Measurements from ENCODE around the gene KLC1.
"Not testable (repeated sequence)": the region's sequence is repeated elsewhere in the genome, so short reads cannot be mapped to it uniquely, and the experiment has no call there.

The KLC1 gene

GRCh38 chr14:103634156-103634555 lies 5.1 kb downstream of the KLC1 start:
- Mint-ChIP-seq H3K27ac (peak overlapping the region; percentile 60), H3K9me3 (no peaks in the 10 kb centered on the region), H3K27me3 (ENCODE audit: low read depth) (no peaks in the 10 kb centered on the region), H3K36me3 (ENCODE audit: low read depth) (peaks cover 5% of the 10 kb centered on the region), H3K4me3 (no peak overlapping the region), H3K4me1 (ENCODE audit: low read depth) (peaks cover 34% of the 10 kb centered on the region)

DNA sequence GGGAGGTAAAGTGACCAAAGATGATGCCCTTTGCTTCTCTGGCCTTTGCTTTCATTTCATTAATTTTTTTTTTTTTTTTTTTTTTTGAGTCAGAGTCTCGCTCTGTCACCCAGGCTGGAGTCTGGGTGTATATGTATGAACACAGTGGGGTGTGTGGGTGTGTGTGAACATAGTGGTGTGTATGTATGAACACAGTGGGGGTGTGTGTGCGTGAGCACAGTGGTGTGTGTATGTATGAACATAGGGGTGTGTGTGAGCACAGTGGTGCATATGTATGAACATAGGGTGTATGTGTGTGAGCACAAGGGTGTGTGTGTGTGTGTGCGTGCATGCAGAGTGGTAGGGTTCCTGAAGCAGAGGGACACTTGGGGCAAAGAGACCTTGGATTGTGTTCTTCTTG lies 9.6 kb downstream of the KLC1 start:
- peaks cover 5% of the 10 kb centered on the region for H3K36me3 Mint-ChIP-seq (ENCODE audit: low read depth)

GRCh38 chr14:103641161-103641560 lies 12.2 kb downstream of the KLC1 start:
- Mint-ChIP-seq H3K27ac (no peak overlapping the region), H3K9me3 (no peaks in the 10 kb centered on the region), H3K27me3 (ENCODE audit: low read depth) (no peaks in the 10 kb centered on the region), H3K36me3 (ENCODE audit: low read depth) (peaks cover 5% of the 10 kb centered on the region), H3K4me1 (ENCODE audit: low read depth) (peaks cover 11% of the 10 kb centered on the region), H3K4me3 (no peak overlapping the region)

More for the DNA sequence above, 9.6 kb downstream of the KLC1 start:
- Mint-ChIP-seq H3K27ac (no peak overlapping the region), H3K9me3 (no peaks in the 10 kb centered on the region), H3K4me1 (ENCODE audit: low read depth) (peaks cover 28% of the 10 kb centered on the region), H3K27me3 (ENCODE audit: low read depth) (no peaks in the 10 kb centered on the region), H3K4me3 (no peak overlapping the region)

GRCh38 chr14:103646189-103646588 lies 17.2 kb downstream of the KLC1 start:
- H3K27ac Mint-ChIP-seq = no peak overlapping the region
- H3K4me3 Mint-ChIP-seq = no peak overlapping the region
- H3K4me1 Mint-ChIP-seq (ENCODE audit: low read depth) = peaks cover 3% of the 10 kb centered on the region
- H3K27me3 Mint-ChIP-seq (ENCODE audit: low read depth) = no peaks in the 10 kb centered on the region
- H3K36me3 Mint-ChIP-seq (ENCODE audit: low read depth) = no peaks in the 10 kb centered on the region
- H3K9me3 Mint-ChIP-seq = no peaks in the 10 kb centered on the region

DNA sequence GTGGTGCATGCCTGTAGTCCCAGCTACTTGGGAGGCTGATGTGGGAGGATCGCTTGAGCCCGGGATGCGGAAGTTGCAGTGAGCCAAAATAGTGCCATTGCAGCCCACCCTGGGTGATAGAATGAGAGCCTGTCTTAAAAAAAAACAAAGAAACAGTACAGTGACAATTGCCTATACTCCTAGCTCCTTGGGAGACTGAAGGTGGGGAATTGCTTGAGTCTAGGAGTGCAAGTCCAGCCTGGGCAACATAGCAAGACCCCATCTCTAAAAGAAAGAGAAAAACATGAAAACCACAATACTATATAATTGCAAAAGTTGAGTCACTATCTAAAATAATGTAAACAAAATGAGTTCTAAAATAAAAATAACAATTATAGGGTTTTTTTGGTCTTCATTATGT lies 20.0 kb downstream of the KLC1 start:
- H3K27me3 Mint-ChIP-seq (ENCODE audit: low read depth) = no peaks in the 10 kb centered on the region
- no peak overlapping the region for H3K27ac Mint-ChIP-seq
- no peaks in the 10 kb centered on the region for H3K36me3 Mint-ChIP-seq (ENCODE audit: low read depth)
- peaks cover 7% of the 10 kb centered on the region for H3K4me1 Mint-ChIP-seq (ENCODE audit: low read depth)
- H3K4me3 Mint-ChIP-seq = no peak overlapping the region
- no peaks in the 10 kb centered on the region for H3K9me3 Mint-ChIP-seq

GRCh38 chr14:103650213-103650612 lies 21.2 kb downstream of the KLC1 start:
- Mint-ChIP-seq H3K4me3 (no peak overlapping the region), H3K4me1 (ENCODE audit: low read depth) (peaks cover 8% of the 10 kb centered on the region), H3K27ac (no peak overlapping the region), H3K9me3 (no peaks in the 10 kb centered on the region), H3K27me3 (ENCODE audit: low read depth) (no peaks in the 10 kb centered on the region), H3K36me3 (ENCODE audit: low read depth) (peaks cover 5% of the 10 kb centered on the region)

DNA sequence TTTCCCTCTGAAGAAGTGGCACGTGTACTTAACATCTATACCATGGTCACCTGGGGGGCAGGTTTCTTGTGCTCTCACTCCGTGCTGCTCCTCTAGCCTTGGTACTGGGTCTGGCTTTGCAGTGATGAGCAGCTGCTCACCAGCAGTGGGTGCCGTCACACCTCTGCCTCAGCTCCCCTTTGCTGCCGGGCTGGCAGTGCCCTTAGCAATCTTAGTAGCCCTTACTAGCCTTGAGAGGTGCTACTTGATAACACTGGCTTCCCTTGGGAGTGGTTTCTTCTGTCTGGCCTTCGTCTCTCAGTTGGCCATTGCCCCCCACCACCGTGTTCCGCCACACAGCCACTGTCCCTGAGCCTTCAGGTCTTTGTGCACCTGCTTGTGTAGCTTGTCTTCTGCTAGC lies 22.6 kb downstream of the KLC1 start:
- H3K9me3 Mint-ChIP-seq = no peaks in the 10 kb centered on the region
- no peak overlapping the region for H3K4me3 Mint-ChIP-seq
- H3K27me3 Mint-ChIP-seq (ENCODE audit: low read depth) = no peaks in the 10 kb centered on the region
- no peak overlapping the region for H3K27ac Mint-ChIP-seq
- H3K36me3 Mint-ChIP-seq (ENCODE audit: low read depth) = peaks cover 13% of the 10 kb centered on the region
- peaks cover 8% of the 10 kb centered on the region for H3K4me1 Mint-ChIP-seq (ENCODE audit: low read depth)

DNA sequence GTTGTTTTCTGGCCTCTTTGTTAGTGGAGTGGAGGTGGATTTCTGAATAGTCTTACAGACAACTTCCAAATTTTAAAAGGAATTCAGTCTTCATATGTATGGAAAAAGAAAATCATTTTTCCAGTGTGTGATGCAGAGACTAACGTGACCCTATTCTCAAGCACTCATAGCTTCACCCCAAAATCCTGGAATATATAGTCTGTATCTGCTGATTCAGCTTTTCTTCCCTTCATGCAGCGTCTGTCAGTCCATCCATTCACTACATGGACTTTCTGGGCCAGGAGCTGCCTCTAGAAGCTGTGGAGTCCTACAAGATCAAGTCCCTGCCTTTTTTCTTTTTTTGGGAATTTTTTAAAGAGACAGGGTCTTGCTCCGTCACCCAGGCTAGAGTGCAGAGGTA lies 23.8 kb downstream of the KLC1 start:
- H3K27me3 Mint-ChIP-seq (ENCODE audit: low read depth) = no peaks in the 10 kb centered on the region
- H3K4me1 Mint-ChIP-seq (ENCODE audit: low read depth) = peaks cover 6% of the 10 kb centered on the region
- no peak overlapping the region for H3K4me3 Mint-ChIP-seq
- peaks cover 20% of the 10 kb centered on the region for H3K36me3 Mint-ChIP-seq (ENCODE audit: low read depth)
- no peak overlapping the region for H3K27ac Mint-ChIP-seq
- no peaks in the 10 kb centered on the region for H3K9me3 Mint-ChIP-seq

- peaks cover 20% of the 10 kb centered on the region for H3K36me3 Mint-ChIP-seq (ENCODE audit: low read depth)
- H3K27me3 Mint-ChIP-seq (ENCODE audit: low read depth); H3K9me3 Mint-ChIP-seq; H3K4me1 Mint-ChIP-seq (ENCODE audit: low read depth); H3K27ac Mint-ChIP-seq; H3K4me3 Mint-ChIP-seq: not testable (repeated sequence)
Observed at GRCh38 chr14:103653336-103653735, 24.3 kb downstream of the KLC1 start.

DNA sequence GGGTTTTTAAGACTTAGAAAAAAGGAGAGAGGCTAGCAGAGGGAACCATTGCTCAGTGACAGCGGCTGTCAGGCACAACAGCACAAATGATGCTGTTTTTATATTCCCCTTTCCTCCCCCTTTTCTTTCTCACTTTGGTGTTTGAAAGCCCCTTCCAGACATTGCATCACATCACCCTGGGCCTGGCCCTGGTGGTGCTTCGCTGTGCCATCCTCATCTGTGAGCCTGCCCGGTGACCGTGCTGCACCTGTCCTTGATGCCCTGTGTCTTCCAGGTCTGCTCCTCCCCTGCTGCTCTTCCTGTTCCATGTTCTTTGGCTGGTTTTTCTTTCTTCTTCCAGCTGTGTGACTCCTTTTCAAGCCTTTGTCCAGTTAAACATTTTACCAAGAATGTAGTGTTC lies 24.8 kb downstream of the KLC1 start:
- peak overlapping the region; percentile 38 for H3K27ac Mint-ChIP-seq
- no peaks in the 10 kb centered on the region for H3K9me3 Mint-ChIP-seq
- no peak overlapping the region for H3K4me3 Mint-ChIP-seq
- peaks cover 20% of the 10 kb centered on the region for H3K36me3 Mint-ChIP-seq (ENCODE audit: low read depth)
- H3K27me3 Mint-ChIP-seq (ENCODE audit: low read depth) = no peaks in the 10 kb centered on the region
- peaks cover 6% of the 10 kb centered on the region for H3K4me1 Mint-ChIP-seq (ENCODE audit: low read depth)

DNA sequence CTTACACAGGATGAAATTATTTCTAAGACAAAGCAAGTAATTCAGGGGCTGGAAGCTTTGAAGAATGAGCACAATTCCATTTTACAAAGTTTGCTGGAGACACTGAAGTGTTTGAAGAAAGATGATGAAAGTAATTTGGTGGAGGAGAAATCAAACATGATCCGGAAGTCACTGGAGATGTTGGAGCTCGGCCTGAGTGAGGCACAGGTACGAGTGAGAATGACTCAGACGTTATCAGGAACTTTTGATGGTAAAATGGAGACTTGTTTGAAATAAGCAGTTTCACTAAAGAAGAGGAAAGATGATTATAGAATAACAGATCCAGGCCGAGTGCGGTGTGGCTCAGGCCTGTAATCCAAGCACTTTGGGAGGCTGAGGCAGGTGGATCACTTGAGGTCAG lies 25.6 kb downstream of the KLC1 start:
- Mint-ChIP-seq H3K4me3 (no peak overlapping the region), H3K36me3 (ENCODE audit: low read depth) (peaks cover 25% of the 10 kb centered on the region), H3K4me1 (ENCODE audit: low read depth) (peaks cover 6% of the 10 kb centered on the region), H3K9me3 (no peaks in the 10 kb centered on the region), H3K27ac (no peak overlapping the region), H3K27me3 (ENCODE audit: low read depth) (no peaks in the 10 kb centered on the region)

- Mint-ChIP-seq H3K9me3 (no peaks in the 10 kb centered on the region), H3K36me3 (ENCODE audit: low read depth) (peaks cover 29% of the 10 kb centered on the region), H3K4me3 (no peak overlapping the region), H3K27me3 (ENCODE audit: low read depth) (no peaks in the 10 kb centered on the region), H3K27ac (no peak overlapping the region), H3K4me1 (ENCODE audit: low read depth) (peaks cover 6% of the 10 kb centered on the region)
Observed at GRCh38 chr14:103656031-103656755, 27.2 kb downstream of the KLC1 start.

DNA sequence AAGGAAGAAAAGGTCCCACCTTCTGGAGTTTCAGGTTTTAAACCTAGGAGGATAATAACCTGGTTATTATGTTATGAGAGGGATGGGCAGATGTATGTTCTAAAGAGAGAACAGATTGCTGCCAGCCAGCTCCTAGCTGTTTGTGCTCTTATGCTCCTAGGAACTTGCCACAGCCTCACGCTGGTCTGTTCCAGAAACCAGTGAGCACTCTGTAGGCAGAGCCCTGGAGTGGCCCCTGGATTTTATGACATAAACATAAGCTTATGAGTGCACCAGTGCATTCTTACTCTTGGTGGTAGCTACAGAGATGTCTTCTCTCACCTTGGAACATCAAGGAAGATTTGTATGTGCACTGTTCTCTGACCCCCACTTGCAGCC lies 27.7 kb downstream of the KLC1 start:
- H3K27ac Mint-ChIP-seq = no peak overlapping the region
- no peak overlapping the region for H3K4me3 Mint-ChIP-seq
- no peaks in the 10 kb centered on the region for H3K27me3 Mint-ChIP-seq (ENCODE audit: low read depth)
- H3K9me3 Mint-ChIP-seq = no peaks in the 10 kb centered on the region
- H3K4me1 Mint-ChIP-seq (ENCODE audit: low read depth) = peaks cover 6% of the 10 kb centered on the region
- peaks cover 31% of the 10 kb centered on the region for H3K36me3 Mint-ChIP-seq (ENCODE audit: low read depth)

GRCh38 chr14:103657471-103657870 lies 28.5 kb downstream of the KLC1 start:
- Mint-ChIP-seq H3K27ac (no peak overlapping the region), H3K9me3 (no peaks in the 10 kb centered on the region), H3K4me3 (no peak overlapping the region), H3K27me3 (ENCODE audit: low read depth) (no peaks in the 10 kb centered on the region), H3K4me1 (ENCODE audit: low read depth) (peaks cover 6% of the 10 kb centered on the region), H3K36me3 (ENCODE audit: low read depth) (peaks cover 31% of the 10 kb centered on the region)

DNA sequence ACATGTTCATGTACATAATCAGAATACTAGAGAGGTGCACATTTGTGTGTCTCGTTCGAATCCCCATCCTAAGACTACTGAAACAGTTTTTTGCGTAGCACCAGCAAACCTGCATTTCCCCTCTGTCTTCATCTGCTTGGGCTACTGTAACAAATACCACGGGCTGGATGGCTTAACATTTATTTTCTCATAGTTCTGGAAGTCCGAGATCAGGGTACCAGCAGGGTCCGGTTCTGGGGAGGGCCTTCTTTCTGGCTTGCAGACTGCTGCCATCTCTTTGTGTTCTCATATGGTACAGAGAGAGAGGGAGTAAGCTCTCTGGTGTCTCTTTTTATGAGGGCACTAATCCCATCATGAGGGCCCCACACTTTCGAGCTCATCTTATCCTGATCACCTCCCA lies 30.6 kb downstream of the KLC1 start:
- peaks cover 32% of the 10 kb centered on the region for H3K36me3 Mint-ChIP-seq (ENCODE audit: low read depth)
- no peak overlapping the region for H3K27ac Mint-ChIP-seq
- H3K9me3 Mint-ChIP-seq = no peaks in the 10 kb centered on the region
- H3K4me3 Mint-ChIP-seq = no peak overlapping the region
- no peaks in the 10 kb centered on the region for H3K4me1 Mint-ChIP-seq (ENCODE audit: low read depth)
- H3K27me3 Mint-ChIP-seq (ENCODE audit: low read depth) = no peaks in the 10 kb centered on the region

DNA sequence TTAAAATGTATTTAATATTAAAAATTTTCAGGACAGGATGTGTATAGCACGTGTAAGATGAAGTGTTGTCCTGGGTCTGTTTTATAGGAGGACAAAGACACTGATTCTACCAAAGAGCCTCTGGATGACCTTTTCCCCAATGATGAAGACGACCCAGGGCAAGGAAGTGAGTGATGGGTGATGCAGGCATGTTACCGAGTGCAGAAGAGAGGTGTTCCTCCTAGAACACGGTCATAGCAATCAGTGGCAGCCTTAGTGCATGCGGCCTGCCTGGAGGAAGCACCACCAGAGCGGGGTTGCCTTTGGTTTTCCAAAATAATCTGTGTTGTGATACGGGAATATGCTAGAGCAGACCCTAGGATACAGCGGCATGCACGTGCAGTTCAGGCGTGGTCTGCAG lies 33.0 kb downstream of the KLC1 start:
- Mint-ChIP-seq H3K27ac (no peak overlapping the region), H3K36me3 (ENCODE audit: low read depth) (peaks cover 25% of the 10 kb centered on the region), H3K9me3 (no peaks in the 10 kb centered on the region), H3K4me1 (ENCODE audit: low read depth) (no peaks in the 10 kb centered on the region), H3K4me3 (no peak overlapping the region), H3K27me3 (ENCODE audit: low read depth) (no peaks in the 10 kb centered on the region)

Measured in T-helper 1 cell treated with Interleukin-12 subunit alpha and Interleukin-12 subunit beta and Interleukin-4 antibody, amounts not matched to agents 30 μg/mL and 1 μg/mL, for 36 hours (primary cell).